Measurements from ENCODE around the gene TOP2A. TPM values are rescaled to one million over a fixed set of nuclear protein-coding genes. Genes with fewer than 3 reads are reported as not detected.

TOP2A gene
- total RNA-seq, 1 donor from 2014 or later: 2.9 TPM

GRCh38 chr17:40354221-40355122 is 63.2 kb downstream of the TOP2A start:
- intact Hi-C loops (cut with DNase I): loop anchor here (2.0 to 10.0 kb wide), 4 partner anchors 52 to 203 kb away; no protein-coding TSS in a partner anchor
- ATAC-seq (ENCODE audit: poor library complexity) (no peak), DNase-seq (peak; percentile 16)

GRCh38 chr17:40352779-40353394 is 64.8 kb downstream of the TOP2A start:
- intact Hi-C loops (cut with DNase I): loop anchor here (10.0 kb wide), 1 partner anchor 148 kb away; no protein-coding TSS in a partner anchor
- peak; percentile 24 for DNase-seq
- no peak for ATAC-seq (ENCODE audit: poor library complexity)

- DNase-seq (no peak), ATAC-seq (ENCODE audit: poor library complexity) (no peak)
- intact Hi-C loops (cut with DNase I): loop anchor here (10.0 kb wide), 1 partner anchor 148 kb away; no protein-coding TSS in a partner anchor
Observed at GRCh38 chr17:40352237-40352778, 65.4 kb downstream of the TOP2A start.

- ATAC-seq (ENCODE audit: poor library complexity) (no peak), DNase-seq (no peak)
- intact Hi-C loops (cut with DNase I): loop anchor here (10.0 kb wide), 1 partner anchor 147 kb away; no protein-coding TSS in a partner anchor
Observed at GRCh38 chr17:40351359-40352236, 66.1 kb downstream of the TOP2A start.

GRCh38 chr17:40350689-40351358 is 66.9 kb downstream of the TOP2A start:
- DNase-seq: no peak
- intact Hi-C loops (cut with DNase I): loop anchor here (10.0 kb wide), 1 partner anchor 146 kb away; no protein-coding TSS in a partner anchor
- no peak for ATAC-seq (ENCODE audit: poor library complexity)

GRCh38 chr17:40349895-40350688 is 67.6 kb downstream of the TOP2A start:
- DNase-seq: no peak
- intact Hi-C loops (cut with DNase I): loop anchor here (10.0 kb wide), 1 partner anchor 145 kb away; no protein-coding TSS in a partner anchor
- ATAC-seq (ENCODE audit: poor library complexity): no peak

GRCh38 chr17:40349477-40349894 is 68.2 kb downstream of the TOP2A start:
- intact Hi-C loops (cut with DNase I): no loop called here
- DNase-seq: no peak
- peak; percentile 48 for ATAC-seq (ENCODE audit: poor library complexity)

GRCh38 chr17:40348562-40349476 is 68.9 kb downstream of the TOP2A start:
- ATAC-seq (ENCODE audit: poor library complexity) (peak; percentile 70), DNase-seq (peak; percentile 87)
- intact Hi-C loops (cut with DNase I): no loop called here

- ATAC-seq (ENCODE audit: poor library complexity): no peak
- intact Hi-C loops (cut with DNase I): no loop called here
- no peak for DNase-seq
Observed at GRCh38 chr17:40348136-40348504, 69.6 kb downstream of the TOP2A start.

- ATAC-seq (ENCODE audit: poor library complexity) (no peak), DNase-seq (no peak)
- intact Hi-C loops (cut with DNase I): no loop called here
Observed at GRCh38 chr17:40347319-40348135, 70.2 kb downstream of the TOP2A start.

GRCh38 chr17:40346765-40347158 is 70.9 kb downstream of the TOP2A start:
- ATAC-seq (ENCODE audit: poor library complexity): no peak
- intact Hi-C loops (cut with DNase I): no loop called here

GRCh38 chr17:40345994-40346764 is 71.5 kb downstream of the TOP2A start:
- ATAC-seq (ENCODE audit: poor library complexity) (no peak), DNase-seq (no peak)
- intact Hi-C loops (cut with DNase I): no loop called here

More at GRCh38 chr17:40346765-40347158, 70.9 kb downstream of the TOP2A start:
- no peak for DNase-seq

- DNase-seq: peak; percentile 87
- peak; percentile 14 for ATAC-seq (ENCODE audit: poor library complexity)
- intact Hi-C loops (cut with DNase I): no loop called here
Observed at GRCh38 chr17:40345161-40345993, 72.3 kb downstream of the TOP2A start.
